GM21423 (cell line): ENCODE data around the gene RASSF1.

ENCODE experiments used
- ATAC-seq: cut with Tn5 transposase; IDR thresholded peaks from one replicate; pipeline ENCODE4 v1.9.1; 2021; ENCODE audit warnings: mild to moderate bottlenecking, moderate library complexity; ENCODE audit not compliant: unreplicated experiment

RASSF1 gene

DNA sequence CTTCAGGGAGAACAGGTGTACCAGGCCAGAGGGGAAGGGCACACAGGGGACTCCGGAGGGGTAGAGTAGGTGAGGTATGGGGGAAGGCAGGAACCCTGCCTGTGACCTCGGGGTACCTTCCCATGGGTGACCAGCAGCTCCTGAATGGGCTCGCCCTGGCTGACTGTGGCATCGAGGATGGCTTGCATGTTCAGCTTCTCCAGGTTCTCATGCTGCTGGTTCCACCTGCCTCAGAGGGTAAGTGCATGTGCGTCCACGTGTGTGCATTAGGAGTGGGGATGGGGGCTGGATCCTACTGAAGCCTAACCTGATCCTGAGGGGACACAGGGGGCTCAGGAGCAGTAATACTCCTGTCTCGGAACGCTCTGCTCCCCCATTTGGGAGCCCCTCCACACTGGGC lies 4.4 kb upstream of the RASSF1 start:
- ATAC-seq: no peak

DNA sequence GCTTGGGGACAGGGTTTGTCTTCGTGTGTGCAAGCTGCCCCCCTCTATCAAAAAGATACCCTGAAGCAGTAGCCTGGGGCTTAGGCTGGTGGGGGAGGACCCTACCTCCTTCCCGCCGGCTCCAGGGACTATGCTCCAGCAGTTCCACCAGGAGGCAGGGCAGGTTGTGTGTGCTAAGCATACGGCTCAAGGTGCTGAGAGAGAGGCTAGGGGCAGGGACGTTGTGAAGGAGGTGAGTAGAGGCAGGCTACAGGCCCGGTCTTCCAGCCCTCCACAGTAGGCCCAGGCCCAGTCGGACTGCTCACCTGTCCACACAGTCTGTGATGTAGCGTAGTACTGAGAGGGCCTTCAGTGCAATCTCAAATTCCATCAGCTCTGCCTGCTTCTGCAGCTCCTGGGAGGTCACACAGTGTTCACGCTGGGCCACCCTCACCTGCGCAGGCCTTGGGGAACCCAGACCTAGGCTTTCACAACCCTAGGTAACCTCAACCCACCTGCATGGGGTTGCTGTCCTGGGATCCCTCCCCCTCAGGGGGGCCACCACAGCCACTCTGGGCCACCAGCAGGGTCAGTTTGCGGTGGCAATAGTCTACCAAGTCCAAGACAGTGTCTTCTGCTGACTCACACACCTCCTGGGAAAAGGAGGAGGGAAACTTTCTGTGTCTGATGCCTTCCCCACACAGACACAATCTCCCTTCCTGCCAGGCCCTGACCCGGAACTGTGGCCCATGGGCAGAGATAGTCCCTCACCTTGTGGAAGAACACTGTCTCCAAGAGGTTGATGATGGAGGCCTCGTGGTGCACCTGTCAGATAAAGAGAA lies 2.4 kb upstream of the RASSF1 start:
- ATAC-seq: no peak

DNA sequence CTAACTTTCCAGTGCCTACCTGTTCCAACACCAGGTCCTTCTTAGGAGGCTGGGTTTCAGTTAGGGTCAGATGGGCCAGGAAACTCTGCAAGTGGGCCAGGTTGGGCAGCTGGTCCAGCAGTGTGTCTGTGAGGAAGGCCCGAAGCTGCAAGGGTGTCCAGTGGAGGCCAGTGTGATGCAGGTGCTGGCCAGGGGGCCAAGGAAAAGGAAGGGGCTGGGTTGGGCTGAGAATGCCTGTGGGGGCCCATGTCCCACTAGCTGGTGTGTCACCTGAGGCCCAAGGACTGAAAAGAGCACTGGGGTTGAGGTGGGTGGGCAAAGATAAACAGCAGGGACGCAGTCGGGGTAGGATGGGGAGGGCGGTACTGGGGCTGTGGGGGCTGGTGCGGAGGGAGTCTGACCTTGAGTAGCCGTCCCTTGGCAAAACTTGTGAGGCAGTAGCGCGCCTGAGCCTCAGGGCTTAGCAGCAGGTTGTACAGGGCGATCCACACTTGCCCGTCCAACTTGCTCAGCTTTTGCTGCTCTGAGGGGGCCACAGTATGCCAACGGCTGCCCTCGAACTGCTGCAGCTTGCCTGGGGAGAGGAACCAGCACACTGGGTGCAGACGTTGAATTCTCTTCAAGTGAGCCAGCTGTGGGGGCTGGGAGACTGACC lies 1.5 kb upstream of the RASSF1 start:
- ATAC-seq: no peak

DNA sequence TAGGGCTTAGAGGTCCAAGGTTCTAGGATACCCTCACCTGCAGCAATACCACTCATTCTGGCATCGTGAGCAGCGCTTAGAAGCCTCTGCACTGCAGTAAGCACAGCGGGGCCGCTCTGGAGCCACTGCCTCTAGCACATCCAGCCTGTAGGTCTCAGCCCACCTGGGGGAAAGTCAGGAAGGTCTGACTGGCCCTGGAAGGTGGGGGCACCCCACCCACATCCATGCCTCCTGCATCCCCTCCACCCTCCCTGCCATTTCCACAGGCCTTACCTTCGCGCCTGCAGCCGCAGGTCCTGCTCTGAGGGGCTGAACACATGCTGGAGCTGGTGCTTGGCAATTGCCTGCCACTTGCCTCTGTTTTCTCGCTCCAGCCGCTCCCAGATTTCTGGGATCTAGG lies 901 bp upstream of the RASSF1 start:
- no peak for ATAC-seq

GRCh38 chr3:50340147-50340447 lies 539 bp downstream of the RASSF1 start:
- ATAC-seq: no peak

DNA sequence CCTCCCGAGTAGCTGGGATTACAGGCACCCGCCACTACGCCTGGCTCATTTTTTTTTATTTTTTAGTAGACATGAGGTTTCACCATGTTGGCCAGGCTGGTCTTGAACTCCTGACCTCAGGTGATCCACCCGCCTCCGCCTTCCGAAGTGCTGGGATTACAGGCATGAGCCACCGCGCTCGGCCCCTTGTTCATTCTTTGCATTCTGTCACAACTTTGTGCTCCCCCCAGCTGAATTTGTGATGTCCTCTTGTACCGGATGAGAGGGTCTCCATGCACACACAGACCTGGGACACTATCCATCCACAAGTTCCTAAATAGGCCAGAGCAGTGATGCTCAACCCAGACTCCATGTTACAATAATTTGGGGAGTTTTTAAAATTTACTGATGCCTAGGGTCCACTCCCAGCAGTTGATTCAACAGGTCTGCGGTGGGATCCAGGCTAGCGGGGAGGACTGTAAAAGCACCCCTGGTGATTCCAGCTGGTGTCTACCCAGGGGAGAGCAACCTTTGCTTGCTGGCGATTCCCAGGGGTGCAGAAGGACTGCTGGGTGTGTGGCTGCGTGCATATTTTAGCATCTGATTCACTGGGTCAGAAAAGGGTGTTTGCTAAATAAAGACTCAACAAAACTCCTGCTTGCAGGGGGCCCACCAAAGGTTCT lies 1.0 kb downstream of the RASSF1 start:
- ATAC-seq: no peak

- ATAC-seq: no peak
Observed at GRCh38 chr3:50338965-50339364, 1.7 kb downstream of the RASSF1 start.

DNA sequence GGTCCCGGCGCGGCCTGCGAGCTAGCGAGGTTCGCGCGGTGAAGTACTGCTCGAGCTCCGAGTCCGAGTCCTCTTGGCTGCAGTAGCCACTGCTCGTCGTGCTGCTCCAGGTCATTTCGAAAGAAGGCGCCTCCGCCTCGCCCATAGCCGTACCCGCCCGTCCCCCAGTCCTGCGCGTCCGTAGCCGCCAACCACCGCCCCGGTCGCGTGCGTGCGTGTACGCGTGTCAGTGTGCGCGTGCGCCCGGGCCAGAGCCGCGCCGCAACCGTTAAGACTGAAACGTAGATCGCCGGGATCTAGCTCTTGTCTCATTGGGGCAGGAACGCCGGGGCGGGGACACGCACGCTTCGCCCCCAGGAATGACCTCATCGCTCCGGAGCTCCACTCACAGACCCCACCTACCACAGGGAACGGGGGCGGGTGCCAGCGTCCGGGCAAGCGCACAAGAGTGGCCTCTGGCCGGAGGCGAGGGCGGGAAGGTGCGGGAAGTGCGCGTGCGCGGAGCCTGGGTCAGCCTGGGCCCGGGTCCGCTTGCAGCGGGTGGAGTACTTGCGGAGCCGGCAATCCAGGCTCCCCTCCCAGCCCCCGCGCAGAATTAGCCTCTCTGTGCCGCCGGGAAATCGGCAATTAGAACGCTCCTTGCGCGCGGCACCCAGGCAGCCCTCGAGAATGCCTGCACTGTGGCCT lies 3.3 kb downstream of the RASSF1 start:
- ATAC-seq: peak; percentile 71

DNA sequence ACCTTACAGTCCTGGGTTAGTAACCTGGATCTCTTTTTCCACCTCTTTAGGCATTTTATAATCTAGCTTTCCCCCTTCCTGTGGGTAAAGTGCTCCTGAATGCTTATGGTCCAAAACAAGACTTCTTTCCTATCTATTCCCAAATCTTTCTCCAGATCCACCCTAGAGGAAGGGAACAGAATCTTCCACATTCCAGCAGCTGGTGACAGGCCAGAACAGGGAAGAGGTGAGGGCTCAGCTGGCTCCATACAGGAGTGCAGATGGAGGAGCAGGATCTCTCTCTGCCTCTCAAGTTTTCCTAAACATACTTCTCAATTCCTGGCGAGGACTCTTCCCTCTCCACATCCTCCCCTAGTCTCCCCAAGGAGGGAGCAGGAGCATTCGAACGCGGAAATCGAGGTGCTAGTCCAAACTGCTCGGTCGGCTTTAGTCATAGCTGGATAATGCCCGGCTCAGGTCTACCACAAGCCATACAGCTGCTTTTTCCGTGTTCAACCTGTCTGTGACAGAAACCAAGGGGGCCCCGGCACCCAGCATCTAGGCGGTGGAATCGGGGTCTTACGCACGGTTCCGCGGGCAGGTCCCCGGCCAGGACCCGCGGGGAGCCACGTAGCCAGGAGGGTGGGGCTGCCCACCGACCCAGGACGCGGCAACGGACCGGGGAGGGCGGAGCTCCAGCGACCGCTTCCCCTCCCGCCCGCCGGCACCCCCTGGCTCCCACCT lies 4.0 kb downstream of the RASSF1 start:
- peak; percentile 13 for ATAC-seq

- no peak for ATAC-seq
Observed at GRCh38 chr3:50334339-50335075, 6.1 kb downstream of the RASSF1 start.

DNA sequence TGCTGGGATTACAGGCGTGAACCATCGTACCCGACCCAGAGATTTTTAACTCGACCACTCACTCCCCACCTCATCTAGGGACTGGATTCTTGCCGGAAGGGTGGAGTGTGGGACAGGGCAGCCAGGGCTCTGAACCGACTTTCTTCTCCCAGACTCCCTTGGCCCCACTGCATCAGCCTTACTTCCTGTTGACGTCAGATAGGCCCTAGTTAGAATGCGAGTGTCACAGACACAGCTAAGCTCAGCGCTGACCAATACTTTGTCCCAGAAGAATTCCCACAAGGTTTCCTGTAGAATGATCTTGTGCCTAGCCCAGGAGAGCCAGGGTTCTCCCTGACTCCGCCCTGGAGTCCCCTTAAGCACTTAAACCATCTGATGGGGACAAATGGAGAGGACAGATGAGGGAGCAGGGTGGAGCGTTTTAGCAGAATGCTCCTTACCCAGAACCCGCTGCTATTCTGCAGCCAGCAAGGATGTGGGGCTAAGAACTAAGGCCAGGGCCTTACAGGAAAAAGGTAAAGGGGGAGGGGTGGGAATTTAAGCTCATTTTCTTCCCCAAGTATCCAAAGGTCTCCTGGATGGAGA lies 6.8 kb downstream of the RASSF1 start:
- ATAC-seq: no peak

GRCh38 chr3:50331364-50331907 lies 9.2 kb downstream of the RASSF1 start:
- ATAC-seq: no peak

- ATAC-seq: no peak
Observed at GRCh38 chr3:50330330-50330729, 10.3 kb downstream of the RASSF1 start.

- peak; percentile 86 for ATAC-seq
Observed at GRCh38 chr3:50327943-50328691, 12.5 kb downstream of the RASSF1 start, which contains the start of gene TUSC2. Gene TUSC2 (minus strand): TSS chr3:50328223. CDS start chr3:50328099, 124 bp downstream.

DNA sequence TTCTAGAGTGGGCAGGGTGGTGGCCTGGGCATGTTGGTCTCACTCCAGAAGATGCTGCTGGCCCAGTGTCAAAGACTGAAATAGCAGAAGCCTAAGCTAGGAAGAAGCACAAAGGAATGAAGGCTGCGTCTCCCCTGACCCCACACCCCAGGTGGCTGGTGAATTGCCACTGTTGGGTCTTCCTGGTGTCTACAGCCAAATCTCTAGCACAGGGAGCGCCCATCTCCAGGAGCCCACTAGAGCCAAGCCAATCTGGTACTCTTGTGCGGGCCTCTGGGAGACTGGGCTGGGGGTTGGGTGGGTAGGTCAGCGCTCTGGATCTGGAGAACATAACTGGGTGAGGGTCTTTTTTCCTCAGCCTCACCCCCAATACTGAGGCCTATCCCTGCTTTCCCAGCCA lies 13.5 kb downstream of the RASSF1 start:
- no peak for ATAC-seq

- no peak for ATAC-seq
Observed at GRCh38 chr3:50326182-50326541, 14.5 kb downstream of the RASSF1 start.

DNA sequence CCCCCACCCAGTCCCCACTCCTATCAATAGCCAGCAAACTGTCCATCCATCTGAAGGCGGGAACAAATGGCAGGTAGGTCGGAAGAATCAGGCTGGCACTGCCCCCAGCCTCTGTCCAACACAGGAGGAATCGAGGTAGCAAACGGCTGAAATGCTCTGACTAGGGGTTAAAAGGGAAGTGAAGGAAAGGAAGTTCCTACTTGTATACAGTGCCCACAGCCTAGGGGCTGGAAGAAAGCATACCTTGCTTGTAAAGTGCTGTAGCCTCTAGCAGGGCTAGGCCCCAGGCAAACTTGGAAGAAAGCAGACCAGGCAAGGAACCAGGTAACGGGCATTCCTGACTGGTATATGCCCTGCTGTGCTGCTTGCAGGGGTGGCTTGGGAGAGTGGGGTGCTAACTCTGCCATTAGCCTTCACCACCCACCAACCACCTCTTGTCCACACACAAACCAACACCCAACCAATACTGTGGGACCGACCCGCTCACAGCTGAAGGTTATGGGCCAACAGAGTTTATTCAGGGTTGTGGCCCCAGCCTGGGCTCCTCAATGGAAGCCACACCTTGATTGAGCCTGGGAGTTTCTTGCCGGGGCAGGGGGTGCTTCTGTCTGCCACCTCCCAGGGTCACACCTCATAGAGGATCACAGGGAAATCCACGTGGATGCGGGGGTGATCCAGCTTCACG lies 15.0 kb downstream of the RASSF1 start:
- ATAC-seq: no peak

DNA sequence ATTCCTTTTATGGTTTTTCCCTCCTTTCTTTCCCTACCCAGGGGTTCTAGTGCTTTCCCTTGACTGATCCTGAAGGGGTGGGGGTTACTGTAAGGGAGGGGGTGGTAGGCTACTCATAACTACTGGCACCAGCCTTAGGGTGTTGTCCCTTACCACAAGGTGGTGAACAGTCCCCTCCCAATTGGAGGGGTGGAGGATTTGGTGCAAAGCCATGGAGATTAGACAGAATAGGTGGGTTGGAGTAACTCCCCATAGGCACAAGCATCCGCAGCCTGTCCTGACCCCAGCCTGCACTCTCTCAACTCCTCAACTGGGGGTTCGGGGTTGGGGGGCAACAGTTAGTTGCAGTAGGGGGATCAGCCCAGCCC lies 15.5 kb downstream of the RASSF1 start:
- no peak for ATAC-seq
